ENCODE data around the gene TXNDC16.
"Not testable (repeated sequence)": the region's sequence is repeated elsewhere in the genome, so short reads cannot be mapped to it uniquely, and the experiment has no call there.

The TXNDC16 gene

GRCh38 chr14:52552063-52552988 lies at the start of gene TXNDC16, which contains the start of gene GPR137C:
TXNDC16 (minus strand) TSS chr14:52552505; CDS start chr14:52543557, 8,948 bp downstream.
GPR137C (plus strand) TSS chr14:52552836; CDS start chr14:52553148, 312 bp downstream.
- peak; percentile 99 for DNase-seq

DNA sequence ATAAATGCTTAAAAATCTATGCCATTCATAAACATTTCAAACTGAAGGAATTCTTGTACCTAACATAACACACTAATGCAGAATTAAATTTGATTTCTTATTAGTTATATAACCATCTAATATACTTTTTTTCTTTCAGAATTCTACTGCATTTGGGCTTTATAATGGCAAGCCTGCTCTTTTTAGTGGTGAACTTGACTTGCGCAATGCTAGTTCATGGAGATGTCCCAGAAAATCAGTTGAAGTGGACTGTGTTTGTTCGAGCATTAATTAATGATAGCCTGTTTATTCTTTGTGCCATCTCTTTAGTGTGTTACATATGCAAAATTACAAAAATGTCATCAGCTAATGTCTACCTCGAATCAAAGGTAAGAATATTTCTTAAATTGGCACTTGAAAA lies 47.7 kb upstream of the TXNDC16 start:
- no peak for DNase-seq

- DNase-seq, result no peak
Observed at GRCh38 chr14:52598568-52598967, 46.3 kb upstream of the TXNDC16 start.

- no peak for DNase-seq
Observed at GRCh38 chr14:52596861-52597260, 44.6 kb upstream of the TXNDC16 start.

GRCh38 chr14:52596320-52596719 lies 44.0 kb upstream of the TXNDC16 start:
- DNase-seq, result no peak

GRCh38 chr14:52590318-52590717 lies 38.0 kb upstream of the TXNDC16 start:
- DNase-seq, result no peak

DNA sequence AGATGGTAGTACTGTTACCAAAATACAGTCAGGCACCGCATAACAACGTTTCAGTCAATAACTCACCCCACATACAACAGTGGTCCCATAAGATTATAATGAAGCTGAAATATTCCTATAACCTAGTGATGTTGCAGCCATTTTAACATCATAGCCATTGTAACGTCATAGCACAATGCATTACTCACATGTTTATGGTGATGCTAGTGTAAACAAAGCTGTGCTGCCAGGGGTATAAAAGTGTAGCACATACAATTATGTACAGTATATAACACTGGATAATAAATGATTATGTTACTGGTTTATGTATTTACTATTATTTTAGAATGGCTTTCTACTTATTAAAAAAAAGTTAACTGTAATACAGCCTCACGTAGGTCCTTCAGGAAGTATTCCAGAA lies 37.3 kb upstream of the TXNDC16 start:
- no peak for DNase-seq

DNA sequence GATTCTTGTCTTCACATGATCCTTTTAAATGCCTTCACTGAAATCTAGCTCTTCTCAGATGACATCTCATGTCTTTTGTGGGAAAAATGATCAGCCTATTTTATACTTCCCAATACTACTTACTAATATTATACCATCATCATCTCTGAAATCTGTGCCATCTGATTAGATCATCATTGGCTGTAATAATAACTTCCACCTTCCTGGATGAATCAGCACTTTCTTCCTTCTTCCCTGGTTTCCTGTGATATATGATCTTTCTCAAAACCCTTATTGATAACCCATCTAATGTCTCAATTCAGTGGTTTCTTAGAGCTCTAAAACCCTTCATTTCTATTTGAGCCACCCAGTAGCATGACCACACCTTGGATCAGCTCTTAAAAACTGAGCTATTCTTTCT lies 31.2 kb upstream of the TXNDC16 start:
- DNase-seq, result no peak

- no peak for DNase-seq
Observed at GRCh38 chr14:52575858-52576257, 23.6 kb upstream of the TXNDC16 start.

DNA sequence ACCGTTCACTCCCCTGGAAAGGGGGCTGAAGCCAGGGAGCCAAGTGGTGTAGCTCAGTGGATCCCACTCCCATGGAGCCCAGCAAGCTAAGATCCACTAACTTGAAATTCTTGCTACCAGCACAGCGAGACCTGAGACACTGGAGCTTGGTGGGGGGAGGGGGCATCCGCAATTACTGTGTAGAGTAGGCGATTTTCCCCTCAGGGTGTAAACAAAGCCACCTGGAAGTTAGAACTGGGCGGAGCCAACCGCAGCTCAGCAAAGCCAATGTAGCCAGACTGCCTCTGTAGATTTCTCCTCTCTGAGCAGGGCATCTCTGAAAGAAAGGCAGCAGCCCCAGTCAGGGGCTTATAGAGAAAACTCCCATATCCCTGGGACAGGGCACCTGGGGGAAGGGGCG lies 16.1 kb upstream of the TXNDC16 start:
- DNase-seq, result not testable (repeated sequence)

GRCh38 chr14:52563120-52563519 lies 10.8 kb upstream of the TXNDC16 start:
- DNase-seq, result no peak

- DNase-seq, result no peak
Observed at GRCh38 chr14:52558688-52559087, 6.4 kb upstream of the TXNDC16 start.

GRCh38 chr14:52553671-52554575 lies 1.6 kb upstream of the TXNDC16 start:
- DNase-seq, result peak; percentile 84

- DNase-seq, result peak; percentile 13
Observed at GRCh38 chr14:52553002-52553670, 831 bp upstream of the TXNDC16 start.

DNA sequence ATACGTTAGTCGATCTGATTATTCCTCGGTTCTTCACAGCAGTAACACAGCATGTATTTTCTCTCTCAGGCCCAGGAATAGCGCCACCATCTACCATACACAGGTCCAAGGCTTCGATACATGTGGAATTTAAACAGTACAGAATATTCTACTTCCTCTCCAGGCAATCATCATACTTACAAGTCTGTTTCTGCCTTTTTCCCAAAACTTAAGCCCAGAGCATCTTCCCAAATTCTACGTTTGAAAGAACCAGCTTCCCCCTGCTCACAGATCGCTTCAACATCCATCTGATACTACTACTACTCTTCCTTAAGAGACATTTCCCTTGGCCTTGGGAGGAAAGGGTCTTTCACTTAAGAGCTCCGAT lies 626 bp downstream of the TXNDC16 start:
- DNase-seq, result no peak

DNA sequence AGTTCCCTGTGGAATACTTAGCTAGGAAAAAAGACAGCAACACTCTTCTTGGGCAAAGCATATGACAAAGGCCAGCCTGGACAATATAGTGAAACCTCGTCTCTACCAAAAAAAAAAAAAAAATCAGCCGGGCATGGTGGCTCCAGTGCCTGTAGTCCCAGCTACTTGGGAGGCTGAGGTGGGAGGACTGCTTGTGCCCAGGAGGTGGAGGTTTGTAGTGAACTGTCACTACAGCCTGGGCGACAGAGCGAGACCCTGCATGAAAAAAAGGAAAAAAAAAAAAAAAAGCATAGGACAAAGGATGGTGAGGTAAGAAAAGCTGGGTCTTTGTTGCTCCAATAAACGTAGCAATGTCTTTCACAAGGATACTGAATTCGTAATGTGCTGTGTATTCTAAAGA lies 1.1 kb downstream of the TXNDC16 start:
- DNase-seq, result no peak

GRCh38 chr14:52550661-52551060 lies 1.6 kb downstream of the TXNDC16 start:
- no peak for DNase-seq

DNA sequence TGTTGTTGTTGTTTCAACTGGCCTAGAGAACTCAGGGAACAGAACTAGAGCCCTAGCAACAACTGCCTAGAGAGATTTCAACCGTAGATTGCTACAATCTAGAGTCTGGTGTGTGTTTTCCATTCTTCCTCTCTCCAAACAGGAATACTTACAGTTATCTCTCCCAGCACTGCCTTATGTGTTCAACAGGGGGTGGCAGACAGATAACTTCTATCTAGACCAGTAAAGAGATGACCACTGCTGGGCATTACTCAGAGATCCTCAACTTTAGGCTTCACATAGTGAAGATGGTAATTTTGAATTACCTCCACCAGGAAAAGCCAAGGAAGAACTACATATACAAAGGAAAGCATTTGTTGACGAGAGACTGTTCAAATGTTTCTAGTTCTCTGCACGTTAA lies 4.8 kb downstream of the TXNDC16 start:
- no peak for DNase-seq

GRCh38 chr14:52547027-52547426 lies 5.3 kb downstream of the TXNDC16 start:
- no peak for DNase-seq

DNA sequence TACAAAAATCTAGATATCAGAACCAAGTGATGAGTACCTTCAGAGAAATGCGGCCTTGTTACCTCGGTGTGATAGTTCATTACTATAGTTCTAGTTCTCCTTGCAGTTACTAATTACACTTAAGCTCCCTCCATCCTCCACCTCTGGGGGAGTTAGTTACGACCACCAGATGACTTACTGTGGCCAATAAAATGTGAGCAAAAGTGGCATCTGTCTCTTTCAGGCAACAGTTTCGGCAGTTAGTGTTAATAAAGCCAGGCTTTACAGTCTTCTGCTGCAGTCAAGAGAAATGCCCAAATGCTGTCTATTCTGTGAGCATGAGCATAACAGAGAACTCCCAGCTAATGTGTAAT lies 6.0 kb downstream of the TXNDC16 start:
- no peak for DNase-seq

GRCh38 chr14:52545584-52546317 lies 6.6 kb downstream of the TXNDC16 start:
- DNase-seq, result no peak

DNA sequence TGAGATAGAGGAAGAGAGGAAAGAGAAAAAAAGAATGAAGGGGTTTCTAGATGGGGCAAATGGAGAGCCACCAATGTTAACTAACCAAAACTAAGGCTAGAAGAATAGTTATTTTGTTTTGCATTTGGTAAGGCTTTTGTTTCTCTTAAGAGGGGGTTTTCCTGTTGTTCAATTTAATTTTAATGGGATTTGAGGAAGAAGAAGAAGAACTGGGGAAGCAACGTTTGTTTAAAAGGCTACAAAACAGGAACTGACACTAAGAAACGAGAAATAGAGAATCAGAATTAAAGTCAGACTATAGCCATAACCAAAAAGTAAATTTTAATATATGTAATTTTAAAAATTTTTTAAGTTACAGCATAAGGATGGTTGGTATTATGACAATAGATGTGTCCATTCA lies 13.7 kb downstream of the TXNDC16 start:
- DNase-seq, result no peak

All from CD4-positive, alpha-beta T cell treated with Interferon gamma for 1 hour (primary cell).